Measurements from ENCODE around the gene TBC1D26.
A peak's percentile ranks its signal among the peaks of the same experiment; 100 is the strongest.
"Not testable (repeated sequence)": the region's sequence is repeated elsewhere in the genome, so short reads cannot be mapped to it uniquely, and the experiment has no call there.

The TBC1D26 gene

DNA sequence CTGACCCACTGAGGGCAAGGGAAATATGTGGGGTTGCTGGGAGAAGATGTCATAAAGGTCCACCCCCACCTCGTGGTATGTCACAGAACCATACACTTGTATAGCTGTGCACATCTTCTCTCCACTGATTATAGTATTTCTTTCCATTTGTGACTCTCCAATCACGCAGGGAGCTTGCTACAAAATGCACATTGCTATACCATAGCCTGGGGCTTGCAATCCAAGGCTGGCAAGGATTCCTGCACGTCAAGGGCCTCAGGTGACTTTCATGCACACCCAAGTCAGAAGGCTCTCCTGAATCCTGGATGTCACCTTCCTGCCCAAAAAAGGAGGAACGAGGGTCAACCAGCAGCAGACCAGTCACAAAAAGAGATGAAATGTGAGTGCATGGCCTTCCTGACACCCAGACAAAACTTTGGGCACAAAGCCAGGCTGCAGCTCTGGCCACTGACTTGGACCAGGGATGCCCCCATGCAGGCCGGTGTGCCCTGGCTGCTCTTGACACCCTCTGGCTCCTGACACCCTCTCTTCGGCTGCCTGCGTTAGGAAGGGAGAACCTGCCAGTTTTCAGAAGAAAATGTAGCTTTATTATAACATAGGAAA, 12.1 kb downstream of the TBC1D26 start:
- no peak for DNase-seq

DNA sequence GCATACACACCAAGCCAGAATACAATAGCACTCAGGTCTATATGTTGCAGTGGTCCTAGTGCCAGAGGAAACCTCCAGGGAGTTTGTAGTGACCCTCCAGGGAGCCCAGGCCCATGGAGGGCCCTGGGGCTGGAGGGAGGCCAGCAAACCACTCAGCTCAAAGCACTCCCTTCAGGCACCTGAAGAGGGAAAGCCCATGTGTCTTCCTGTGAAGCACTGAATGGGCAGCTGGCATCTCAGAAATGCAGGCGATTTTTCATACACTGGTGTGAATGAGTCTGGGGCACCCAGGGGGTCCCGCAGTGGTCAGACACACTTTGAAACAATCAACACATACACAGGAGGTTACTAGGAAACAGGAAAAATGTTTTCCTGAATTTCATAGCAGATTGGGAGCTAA, 12.8 kb downstream of the TBC1D26 start:
- DNase-seq = peak; percentile 80

GRCh38 chr17:15749403-15749802, 17.3 kb downstream of the TBC1D26 start:
- DNase-seq = not testable (repeated sequence)

DNA sequence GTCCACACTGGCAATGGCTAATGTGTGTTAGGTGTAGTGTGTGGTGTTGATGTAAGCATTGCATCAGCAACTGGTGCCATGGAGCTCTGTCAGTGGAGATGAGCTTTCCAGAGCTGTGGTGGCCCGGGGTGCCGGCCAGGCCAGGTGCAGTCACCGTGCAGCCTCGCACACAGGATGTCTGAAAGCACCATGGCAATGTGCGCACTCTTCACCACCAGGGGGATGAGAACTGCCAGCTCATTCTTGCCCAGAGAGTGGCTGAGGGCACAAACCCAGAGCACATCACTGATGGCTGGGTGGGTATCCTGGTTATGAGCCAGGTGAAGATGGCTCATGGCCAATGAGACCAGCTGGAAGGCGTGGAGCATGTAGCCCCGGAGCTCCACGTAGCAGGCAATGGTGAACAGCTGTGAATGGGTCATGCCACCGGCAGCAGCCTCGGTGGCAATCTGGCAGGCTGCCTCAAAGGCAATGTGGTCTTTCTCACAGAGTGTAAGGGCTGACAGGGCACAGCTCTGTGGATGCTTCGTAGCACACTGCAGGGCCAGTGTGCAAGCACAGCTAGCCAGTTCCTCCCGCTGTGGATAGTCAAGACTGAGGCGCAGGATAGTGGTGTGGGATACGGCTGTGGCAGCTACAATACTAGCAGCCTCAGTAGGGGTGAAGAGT, 36.9 kb downstream of the TBC1D26 start:
- DNase-seq = peak; percentile 78

- not testable (repeated sequence) for DNase-seq
These were observed 38.6 kb downstream of the TBC1D26 start for GRCh38 chr17:15770679-15771078.

DNA sequence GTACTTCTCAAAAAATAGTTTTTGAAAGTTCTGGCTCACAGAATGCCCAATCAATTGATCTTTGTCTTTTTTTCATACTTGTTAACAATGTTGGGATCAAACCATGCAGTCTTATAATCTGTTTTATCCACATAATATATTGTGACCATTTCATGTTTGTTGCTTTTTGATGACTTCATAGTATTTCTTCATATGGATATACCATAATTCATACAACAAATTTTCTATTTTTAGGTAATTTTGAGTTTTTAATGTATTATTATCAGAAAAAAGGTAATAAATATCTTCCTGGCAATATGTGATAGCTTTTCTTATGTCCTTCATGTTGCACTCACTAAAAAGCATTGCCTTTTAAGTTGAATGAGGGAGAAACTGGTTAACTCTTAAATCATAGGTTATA, 44.8 kb downstream of the TBC1D26 start:
- no peak for DNase-seq

DNA sequence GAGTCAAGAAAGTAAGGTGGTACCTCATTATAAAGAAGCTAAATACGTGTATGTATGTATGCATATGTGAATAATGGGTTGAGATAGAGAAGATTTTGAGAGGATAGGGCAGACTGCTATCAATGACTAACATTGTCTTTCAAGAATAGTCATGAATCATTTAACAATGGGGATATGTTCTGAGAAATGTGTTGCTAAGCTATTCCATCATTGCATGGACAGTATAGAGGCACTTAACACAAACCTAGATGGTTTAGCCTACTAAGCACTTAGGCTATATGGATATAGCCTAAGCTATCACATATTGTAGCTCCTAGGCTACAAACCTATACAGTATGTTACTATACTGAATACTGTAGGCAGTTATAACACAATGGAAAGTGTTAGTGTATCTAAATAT, 45.2 kb downstream of the TBC1D26 start:
- DNase-seq = no peak

- DNase-seq = no peak
These were observed 45.6 kb downstream of the TBC1D26 start for GRCh38 chr17:15777717-15778116.

DNA sequence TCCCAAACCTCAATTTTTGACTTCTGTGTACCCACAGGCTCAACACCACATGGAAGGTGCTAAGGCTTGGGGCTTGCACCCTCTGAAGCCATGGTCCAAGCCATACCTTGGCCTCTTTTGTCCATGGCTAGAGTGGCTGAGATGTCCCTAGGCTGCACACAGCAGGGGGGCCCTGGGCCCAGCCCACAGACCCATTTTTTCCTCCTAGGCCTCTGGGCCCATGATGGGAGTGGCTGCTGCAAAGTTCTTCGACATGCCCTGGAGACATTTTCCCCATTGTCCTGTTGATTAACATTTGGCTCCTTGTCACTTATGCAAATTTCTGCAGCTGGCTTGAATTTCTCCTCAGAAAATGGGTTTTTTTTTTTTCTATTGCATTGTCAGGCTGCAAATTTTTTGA, 47.0 kb downstream of the TBC1D26 start:
- no peak for DNase-seq

DNA sequence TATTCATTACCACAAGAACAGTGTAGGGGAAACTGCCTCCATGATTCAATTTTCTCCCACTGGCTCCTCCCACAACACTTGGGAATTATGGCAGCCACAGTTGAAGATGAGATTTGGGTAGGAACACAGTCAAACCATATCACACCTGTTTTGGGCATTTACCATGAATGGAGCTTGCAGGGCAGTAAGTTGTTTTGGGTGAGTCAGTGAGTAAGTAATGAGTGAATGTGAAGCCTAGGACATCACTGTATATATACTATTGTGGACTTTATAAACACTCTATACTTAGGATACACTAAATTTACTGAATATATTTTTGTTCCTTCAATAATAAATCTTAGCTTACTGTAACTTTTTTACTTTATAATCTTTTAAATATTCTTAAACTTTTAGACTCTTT, 48.1 kb downstream of the TBC1D26 start:
- no peak for DNase-seq

DNA sequence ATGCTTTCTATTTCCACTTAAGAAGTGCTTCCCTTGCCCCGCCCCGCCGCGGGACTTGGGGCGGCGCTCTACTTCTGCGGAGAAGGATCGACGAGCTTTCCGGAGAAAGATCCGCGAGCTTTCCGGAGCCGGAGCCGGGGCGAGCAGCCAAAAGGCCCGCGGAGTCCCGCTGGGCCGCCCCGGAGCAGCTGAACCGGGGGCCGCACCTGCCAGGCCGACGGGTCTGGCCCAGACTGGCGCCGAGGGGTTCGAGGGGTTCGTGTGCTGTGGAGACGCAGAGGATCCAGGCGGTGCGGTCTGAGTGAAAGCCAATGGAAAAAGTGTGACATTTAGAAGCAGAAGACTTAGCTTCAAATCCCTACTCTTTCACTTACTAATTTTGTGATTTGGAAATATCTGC, 50.8 kb downstream of the TBC1D26 start:
- DNase-seq = no peak

DNA sequence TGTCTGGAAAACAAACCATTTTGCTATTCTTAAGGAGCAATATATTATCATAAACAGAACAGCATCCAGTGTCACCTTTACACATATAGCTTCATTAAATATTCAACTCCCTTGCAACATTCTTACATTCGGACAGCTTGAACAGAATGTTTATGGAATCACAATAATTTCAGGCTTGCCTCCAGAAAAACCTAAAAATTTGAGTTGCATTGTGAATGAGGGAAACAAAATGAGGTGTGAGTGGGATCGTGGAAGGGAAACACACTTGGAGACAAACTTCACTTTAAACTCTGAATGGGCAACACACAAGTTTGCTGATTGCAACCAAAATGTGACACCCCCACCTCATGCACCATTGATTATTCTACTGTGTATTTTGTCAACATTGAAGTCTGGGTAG, 51.4 kb downstream of the TBC1D26 start:
- DNase-seq = no peak

DNA sequence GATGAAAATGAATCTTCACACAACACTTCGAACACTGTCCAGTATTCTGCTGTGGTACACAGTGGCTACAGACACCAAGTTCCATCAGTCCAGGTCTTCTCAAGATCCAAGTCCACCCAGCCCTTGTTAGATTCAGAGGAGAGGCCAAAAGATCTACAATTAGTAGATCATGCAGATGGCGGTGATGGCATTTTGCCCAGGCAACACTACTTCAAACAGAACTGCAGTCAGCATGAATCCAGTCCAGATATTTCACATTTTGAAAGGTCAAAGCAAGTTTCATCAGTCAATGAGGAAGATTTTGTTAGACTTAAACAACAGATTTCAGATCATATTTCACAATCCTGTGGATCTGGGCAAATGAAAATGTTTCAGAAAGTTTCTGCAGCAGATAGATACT, 52.3 kb downstream of the TBC1D26 start:
- peak; percentile 1 for DNase-seq

GRCh38 chr17:15787363-15788075, 55.4 kb downstream of the TBC1D26 start:
- not testable (repeated sequence) for DNase-seq

DNA sequence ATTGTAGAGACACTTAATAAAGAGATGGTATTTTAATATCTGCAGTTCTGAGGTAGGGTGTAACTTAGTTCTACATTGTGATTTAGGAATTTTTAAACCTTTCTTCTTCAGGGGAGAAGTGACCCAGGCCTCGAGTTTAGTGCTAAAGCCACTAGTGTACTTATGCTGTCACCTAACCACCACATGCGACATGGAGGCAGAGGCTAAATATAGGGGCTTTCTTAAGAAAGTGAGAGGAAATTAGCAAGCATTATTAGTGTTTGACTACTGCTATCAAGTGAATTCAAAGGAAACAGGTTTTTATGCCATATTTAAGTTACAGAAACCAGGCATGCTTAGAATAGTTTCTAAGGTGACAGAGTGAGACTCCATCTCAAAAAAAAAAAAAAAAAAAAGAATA, 56.3 kb downstream of the TBC1D26 start:
- not testable (repeated sequence) for DNase-seq

All from NCI-H1105 treated with DMSO at 0.1 percent for 48 hours (cell line).